CD4-positive, alpha-beta T cell (primary cell): ENCODE results near the gene FAM163B. TPM values are rescaled to one million over a fixed set of nuclear protein-coding genes. Genes with fewer than 3 reads are reported as not detected.

Experiments
- ATAC-seq: fragments of 200-7000 bp; cut with Tn5 transposase; one replicate; pipeline ENCODE4 v1.10.0; 2022; ENCODE audit warnings: mild to moderate bottlenecking; ENCODE audit not compliant: poor library complexity
- CTCF ChIA-PET: fragments of 350-600 bp; sonication (Branson Sonifier 250); formaldehyde crosslinking; loops from one replicate; lab custom pipeline; 2021; ENCODE audit warnings: antibody characterized with exemption, inconsistent platforms; lab: Charles Lee
- POLR2A ChIA-PET: fragments of 350-600 bp; sonication (Branson Sonifier 250); formaldehyde crosslinking; loops from one replicate; lab custom pipeline; 2021; ENCODE audit warnings: antibody characterized with exemption, inconsistent platforms; lab: Charles Lee
- DNase-seq, 14 experiments: peaks; one replicate each; pipeline ENCODE4 v3.0.0-alpha.2; 2013 to 2020; ENCODE audit warnings: mixed read lengths in 2 of 14
- H3K27ac ChIP-seq, 2 donors: one replicate each; pipeline versions ENCODE4 v1.5.1 to v1.7.0; 2013; ENCODE audit warnings: low read length in 2 of 2, low read depth in 1 of 2, mild to moderate bottlenecking in 1 of 2
- H3K27me3 ChIP-seq, 2 experiments: 1 replicate in 1 of 2; 2 replicates in 1 of 2; pipeline versions ENCODE4 v1.6.1 to v1.7.0; 2013; ENCODE audit warnings: low read length in 2 of 2, control low read depth in 1 of 2, mild to moderate bottlenecking in 1 of 2, moderate library complexity in 1 of 2; ENCODE audit not compliant: insufficient read depth in 2 of 2, control insufficient read depth in 1 of 2
- H3K36me3 ChIP-seq: one replicate; pipeline ENCODE4 v1.6.1; 2013; ENCODE audit warnings: low read length, control low read depth; ENCODE audit not compliant: insufficient read depth
- H3K4me1 ChIP-seq: one replicate; pipeline ENCODE4 v1.6.1; 2013; ENCODE audit warnings: low read length, control low read depth; ENCODE audit not compliant: insufficient read depth
- H3K4me3 ChIP-seq: one replicate; pipeline ENCODE4 v1.5.1; 2013; ENCODE audit warnings: mild to moderate bottlenecking, low read length, moderate library complexity
- H3K9me3 ChIP-seq, 2 experiments: 1 replicate in 1 of 2; 2 replicates in 1 of 2; pipeline versions ENCODE4 v1.6.1 to v1.7.0; 2013; ENCODE audit warnings: low read length in 2 of 2, mild to moderate bottlenecking in 2 of 2, control low read depth in 1 of 2, moderate library complexity in 1 of 2; ENCODE audit not compliant: control insufficient read depth in 1 of 2, insufficient read depth in 1 of 2
- H3K27ac Mint-ChIP-seq: one replicate; pipeline ENCODE4 v1.8.0; 2020; ENCODE audit warnings: mixed read lengths
- H3K27me3 Mint-ChIP-seq: one replicate; pipeline ENCODE4 v1.8.0; 2021; ENCODE audit warnings: mixed read lengths
- H3K36me3 Mint-ChIP-seq: one replicate; pipeline ENCODE4 v1.8.0; 2021; ENCODE audit warnings: low read depth, mixed read lengths
- H3K4me1 Mint-ChIP-seq: one replicate; pipeline ENCODE4 v1.8.0; 2021; ENCODE audit warnings: low read depth, mixed read lengths
- H3K4me3 Mint-ChIP-seq: one replicate; pipeline ENCODE4 v1.8.0; 2020; ENCODE audit warnings: mild to moderate bottlenecking, mixed read lengths
- H3K9me3 Mint-ChIP-seq: one replicate; pipeline ENCODE4 v1.8.0; 2020; ENCODE audit warnings: mixed read lengths
- CTCF ChIP-seq: fragments of 200-600 bp; IDR thresholded peaks from one replicate; pipeline ENCODE4 v1.8.0; 2022; ENCODE audit warnings: antibody characterized with exemption, mild to moderate bottlenecking
- intact Hi-C, 2 experiments: fragments of 100-400 bp; cut with DNase I in 1 of 2; cut with micrococcal nuclease in 1 of 2; formaldehyde crosslinking; loops; one replicate each; pipeline versions ENCODE4 v1.15.1 to v1.9.0; 2023 to 2025; cut with DNase I, micrococcal nuclease
- total RNA-seq, 174 experiments: library from RNA in 2 of 174; stranded (reverse) in 2 of 174; gene quantifications; one replicate each; pipeline ENCODE4 v1.2.3 and lab custom pipeline; 2021 to 2026

FAM163B gene
- total RNA-seq, 2 experiments from 2014 or later: not detected

GRCh38 chr9:133612051-133612450, 2.9 kb upstream of the FAM163B start:
- no peaks in the 10 kb centered on the region for H3K36me3 Mint-ChIP-seq
- ChIA-PET CTCF (no interaction called here), POLR2A (no interaction called here)

GRCh38 chr9:133610845-133611244, 1.7 kb upstream of the FAM163B start:
- Histone ChIP-seq H3K27ac (no peak overlapping the region), H3K9me3 (peaks cover 0 to 12% of the 10 kb centered on the region in 2 experiments), H3K36me3 (no peaks in the 10 kb centered on the region), H3K4me1 (no peaks in the 10 kb centered on the region), H3K4me3 (no peak overlapping the region), H3K27me3 (peaks cover 21 to 32% of the 10 kb centered on the region in 2 experiments)
- no peak for TF ChIP-seq CTCF
- Mint-ChIP-seq H3K4me1 (no peaks in the 10 kb centered on the region), H3K27ac (no peak overlapping the region), H3K27me3 (peaks cover 54% of the 10 kb centered on the region), H3K4me3 (no peak overlapping the region), H3K36me3 (no peaks in the 10 kb centered on the region), H3K9me3 (no peaks in the 10 kb centered on the region)
- CTCF ChIA-PET: no interaction called here
- POLR2A ChIA-PET: no interaction called here
- ATAC-seq: no peak
- intact Hi-C loops: loop anchor here in 1 of 2 experiments (5.0 kb wide), 1 partner anchor 96 kb away; no protein-coding TSS in a partner anchor
- no peak for DNase-seq

More at GRCh38 chr9:133612051-133612450, 2.9 kb upstream of the FAM163B start:
- ATAC-seq: no peak
- H3K4me3 ChIP-seq: no peak overlapping the region
- Mint-ChIP-seq H3K4me3 (no peak overlapping the region), H3K27me3 (peaks cover 48% of the 10 kb centered on the region), H3K9me3 (no peaks in the 10 kb centered on the region), H3K4me1 (no peaks in the 10 kb centered on the region), H3K27ac (no peak overlapping the region)
- H3K27me3 ChIP-seq: peaks cover 21 to 27% of the 10 kb centered on the region in 2 experiments
- H3K36me3 ChIP-seq: no peaks in the 10 kb centered on the region
- no peak overlapping the region for H3K27ac ChIP-seq
- H3K9me3 ChIP-seq: peaks cover 0 to 7% of the 10 kb centered on the region in 2 experiments
- intact Hi-C loops: loop anchor here in 1 of 2 experiments (5.0 kb wide), 1 partner anchor 95 kb away; no protein-coding TSS in a partner anchor
- TF ChIP-seq CTCF: no peak
- DNase-seq: no peak
- H3K4me1 ChIP-seq: no peaks in the 10 kb centered on the region

GRCh38 chr9:133608889-133609288, 300 bp downstream of the FAM163B start:
- POLR2A ChIA-PET: no interaction called here
- Histone ChIP-seq H3K27me3 (peaks cover 21 to 38% of the 10 kb centered on the region in 2 experiments), H3K4me3 (no peak overlapping the region), H3K27ac (no peak overlapping the region), H3K9me3 (peaks cover 0 to 18% of the 10 kb centered on the region in 2 experiments), H3K36me3 (no peaks in the 10 kb centered on the region), H3K4me1 (peaks cover 8% of the 10 kb centered on the region)
- H3K4me3 Mint-ChIP-seq: no peak overlapping the region
- no peak for DNase-seq
- H3K27ac Mint-ChIP-seq: no peak overlapping the region
- ATAC-seq: no peak
- intact Hi-C loops: no loop called here
- no peaks in the 10 kb centered on the region for H3K9me3 Mint-ChIP-seq
- CTCF ChIA-PET: no interaction called here
- TF ChIP-seq CTCF: no peak
- peaks cover 4% of the 10 kb centered on the region for H3K4me1 Mint-ChIP-seq
- H3K36me3 Mint-ChIP-seq: no peaks in the 10 kb centered on the region
- peaks cover 52% of the 10 kb centered on the region for H3K27me3 Mint-ChIP-seq
